H1 (cell line): ENCODE data around the gene IGSF11. TPM values are rescaled to one million over a fixed set of nuclear protein-coding genes. Genes with fewer than 3 reads are reported as not detected.

Experiments used
- CHD1 ChIP-seq: IDR thresholded peaks from 2 replicates; pipeline ENCODE4 v1.6.1; 2012; ENCODE audit warnings: low read depth, low read length, improper control_type of control experiment
- CHD7 ChIP-seq: fragments of 300-600 bp; sonication (generic); IDR thresholded peaks from 2 replicates; pipeline ENCODE4 v1.7.1; 2012; ENCODE audit warnings: low read length, moderate library complexity, mild to moderate bottlenecking, inconsistent platforms; ENCODE audit not compliant: insufficient replicate concordance
- CREB1 ChIP-seq: IDR thresholded peaks from 2 replicates; pipeline ENCODE4 v1.6.1; 2012; ENCODE audit warnings: inconsistent platforms
- FOSL1 ChIP-seq: IDR thresholded peaks from 2 replicates; pipeline ENCODE4 v1.6.1; 2011; ENCODE audit warnings: mild to moderate bottlenecking, low read depth, low read length, moderate library complexity; ENCODE audit not compliant: insufficient read depth
- KDM5A ChIP-seq: fragments of 200-600 bp; IDR thresholded peaks from 2 replicates; pipeline ENCODE4 v1.7.1; 2012; ENCODE audit warnings: mild to moderate bottlenecking, low read length, inconsistent platforms, mixed read lengths
- NANOG ChIP-seq: IDR thresholded peaks from 2 replicates; pipeline ENCODE4 v1.6.1; 2011; ENCODE audit warnings: low read length, low read depth, mild to moderate bottlenecking, inconsistent platforms; ENCODE audit not compliant: insufficient read depth, poor library complexity, severe bottlenecking
- RXRA ChIP-seq: IDR thresholded peaks from 2 replicates; pipeline ENCODE4 v1.6.1; 2011; ENCODE audit warnings: low read depth, mild to moderate bottlenecking, low read length, moderate library complexity; ENCODE audit not compliant: insufficient read depth
- SAP30 ChIP-seq: fragments of 300-600 bp; sonication (generic); IDR thresholded peaks from 2 replicates; pipeline ENCODE4 v1.7.1; 2012; ENCODE audit warnings: low read length, moderate library complexity, mild to moderate bottlenecking, inconsistent platforms; ENCODE audit not compliant: insufficient read depth, insufficient replicate concordance
- SIRT6 ChIP-seq: IDR thresholded peaks from one replicate; pipeline ENCODE4 v1.7.1; 2012; ENCODE audit warnings: low read length, inconsistent platforms
- TAF1 ChIP-seq: IDR thresholded peaks from 2 replicates; pipeline ENCODE4 v1.6.1; 2011; ENCODE audit warnings: mild to moderate bottlenecking, low read depth, low read length
- TCF12 ChIP-seq: IDR thresholded peaks from 2 replicates; pipeline ENCODE4 v1.6.1; 2011; ENCODE audit warnings: low read depth, mild to moderate bottlenecking, low read length
- polyA plus RNA-seq, 7 experiments: library from polyadenylated mRNA; depleted of rRNA in 3 of 7; stranded (reverse) in 5 of 7; unstranded in 2 of 7; fragments of >200 nt in 5 of 7; fragments of 200-250 nt in 2 of 7; gene quantifications; 1 replicate in 5 of 7; 2 replicates in 1 of 7; 4 replicates in 1 of 7; pipeline versions ENCODE4 v1.2.1 to v1.2.3, GENCODE V29; 2011 to 2013; ENCODE audit warnings: missing spikeins in 2 of 7, mixed read lengths in 2 of 7
- total RNA-seq: library from RNA; stranded (reverse); fragmentation: NEBNext Ultra II Directional; extraction: Animal tissue kit (Norgen Biotek cat#: 25700); gene quantifications from 2 replicates; pipeline ENCODE4 v1.2.1, GENCODE V29; 2021

IGSF11 gene
- total and polyA plus RNA-seq, 2 of the 8 experiments (the other 6 are each of a cell fraction or from before 2014, with no cell fraction given): 1.1 to 4.1 TPM

GRCh38 chr3:118927449-118927848, 107.2 kb downstream of the IGSF11 start (continued):
- TF ChIP-seq CHD7: no peak
- no peak for TF ChIP-seq RXRA
- TF ChIP-seq TCF12: no peak
- no peak for TF ChIP-seq CREB1
- no peak for TF ChIP-seq CHD1
- TF ChIP-seq NANOG: no peak
- no peak for TF ChIP-seq SIRT6
- TF ChIP-seq KDM5A: no peak
- TF ChIP-seq FOSL1: no peak
- TF ChIP-seq TAF1: no peak
- no peak for TF ChIP-seq SAP30
